Liver (tissue), 9 donors: ENCODE data around the gene APEX2. TPM values are rescaled to one million over a fixed set of nuclear protein-coding genes. Genes with fewer than 3 reads are reported as not detected.

Source experiments
- DNase-seq: peaks from one replicate; pipeline ENCODE4 v3.0.0-alpha.2; 2017; ENCODE audit warnings: low spot score
- H3K27ac ChIP-seq, 2 donors: one replicate each; pipeline ENCODE4 v1.7.0; 2013; ENCODE audit warnings: inconsistent platforms in 2 of 2, low read length in 2 of 2, control low read depth in 1 of 2, low read depth in 1 of 2, mild to moderate bottlenecking in 1 of 2
- H3K27me3 ChIP-seq, 4 donors: one replicate each; pipeline versions ENCODE4 v1.6.1 to v1.7.0; 2013; ENCODE audit warnings: low read length in 3 of 4, inconsistent platforms in 1 of 4, mild to moderate bottlenecking in 1 of 4, moderate library complexity in 1 of 4; ENCODE audit not compliant: control insufficient read depth in 4 of 4, insufficient read depth in 4 of 4
- H3K36me3 ChIP-seq, 4 donors: one replicate each; pipeline versions ENCODE4 v1.6.1 to v1.7.0; 2013; ENCODE audit warnings: low read length in 3 of 4, mild to moderate bottlenecking in 3 of 4, low read depth in 1 of 4, moderate library complexity in 1 of 4; ENCODE audit not compliant: control insufficient read depth in 4 of 4, insufficient read depth in 3 of 4
- H3K4me1 ChIP-seq, 4 donors: one replicate each; pipeline versions ENCODE4 v1.6.1 to v1.7.0; 2013; ENCODE audit warnings: low read length in 3 of 4, mild to moderate bottlenecking in 3 of 4, moderate library complexity in 1 of 4; ENCODE audit not compliant: control insufficient read depth in 4 of 4, insufficient read depth in 4 of 4
- H3K4me3 ChIP-seq, 3 donors: one replicate each; pipeline versions ENCODE4 v1.6.1 to v1.7.0; 2013; ENCODE audit warnings: low read length in 3 of 3, control low read depth in 1 of 3, low read depth in 1 of 3, mild to moderate bottlenecking in 1 of 3
- H3K9ac ChIP-seq, 2 donors: one replicate each; pipeline ENCODE4 v1.7.0; 2013; ENCODE audit warnings: low read length in 2 of 2, mild to moderate bottlenecking in 2 of 2, moderate library complexity in 2 of 2, control low read depth in 1 of 2, low read depth in 1 of 2
- H3K9me3 ChIP-seq, 4 donors: one replicate each; pipeline versions ENCODE4 v1.6.1 to v1.7.0; 2013; ENCODE audit warnings: low read length in 3 of 4; ENCODE audit not compliant: control insufficient read depth in 4 of 4
- ATF3 ChIP-seq: IDR thresholded peaks from 2 replicates; pipeline ENCODE4 v1.6.1; 2016; ENCODE audit warnings: antibody characterized with exemption
- CTCF ChIP-seq: fragments of 150-350 bp; IDR thresholded peaks from 2 replicates; pipeline ENCODE4 v1.5.1; 2017; ENCODE audit warnings: improper control_type of control experiment, low read depth, low read length; ENCODE audit not compliant: missing input control
- EGR1 ChIP-seq, 2 donors: IDR thresholded peaks; 2 replicates each; pipeline ENCODE4 v1.6.1; 2016 to 2018; ENCODE audit warnings: antibody characterized with exemption in 2 of 2, low read depth in 2 of 2
- FOXA1 ChIP-seq: IDR thresholded peaks from 2 replicates; pipeline ENCODE4 v1.6.1; 2016; ENCODE audit warnings: antibody characterized with exemption
- FOXA2 ChIP-seq: IDR thresholded peaks from 2 replicates; pipeline ENCODE4 v1.6.1; 2016; ENCODE audit warnings: antibody characterized with exemption
- GABPA ChIP-seq, 2 donors: IDR thresholded peaks in 1 of 2; conservative IDR thresholded peaks in 1 of 2; 2 replicates each; pipeline ENCODE4 v1.6.1; 2016; ENCODE audit warnings: antibody characterized with exemption in 2 of 2, mild to moderate bottlenecking in 1 of 2, moderate library complexity in 1 of 2
- HNF4A ChIP-seq, 2 donors: conservative IDR thresholded peaks; 2 replicates each; pipeline ENCODE4 v1.6.1; 2016; ENCODE audit warnings: antibody characterized with exemption in 2 of 2, mild to moderate bottlenecking in 2 of 2
- HNF4G ChIP-seq: IDR thresholded peaks from 2 replicates; pipeline ENCODE4 v1.6.1; 2016; ENCODE audit warnings: antibody characterized with exemption
- JUND ChIP-seq, 2 donors: IDR thresholded peaks; 2 replicates each; pipeline ENCODE4 v1.6.1; 2016; ENCODE audit warnings: antibody characterized with exemption in 2 of 2
- MAX ChIP-seq: IDR thresholded peaks from 2 replicates; pipeline ENCODE4 v1.6.1; 2016; ENCODE audit warnings: antibody characterized with exemption
- NR2F2 ChIP-seq: IDR thresholded peaks from 2 replicates; pipeline ENCODE4 v1.6.1; 2016; ENCODE audit warnings: antibody characterized with exemption
- RAD21 ChIP-seq, 2 donors: IDR thresholded peaks; 2 replicates each; pipeline ENCODE4 v1.6.1; 2016; ENCODE audit warnings: antibody characterized with exemption in 2 of 2, mild to moderate bottlenecking in 2 of 2
- REST ChIP-seq: IDR thresholded peaks from 2 replicates; pipeline ENCODE4 v1.6.1; 2016; ENCODE audit warnings: antibody characterized with exemption, mild to moderate bottlenecking
- RXRA ChIP-seq, 2 donors: IDR thresholded peaks; 2 replicates each; pipeline ENCODE4 v1.6.1; 2017 to 2018; ENCODE audit warnings: antibody characterized with exemption in 2 of 2, mild to moderate bottlenecking in 1 of 2
- SP1 ChIP-seq: IDR thresholded peaks from 2 replicates; pipeline ENCODE4 v1.6.1; 2018; ENCODE audit warnings: antibody characterized with exemption, mild to moderate bottlenecking
- TAF1 ChIP-seq: conservative IDR thresholded peaks from 2 replicates; pipeline ENCODE4 v1.6.1; 2016; ENCODE audit warnings: antibody characterized with exemption, mild to moderate bottlenecking
- YY1 ChIP-seq: IDR thresholded peaks from 2 replicates; pipeline ENCODE4 v1.6.1; 2016; ENCODE audit warnings: antibody characterized with exemption, mild to moderate bottlenecking
- ZBTB33 ChIP-seq: IDR thresholded peaks from 2 replicates; pipeline ENCODE4 v1.6.1; 2016; ENCODE audit warnings: antibody characterized with exemption
- WGBS: extraction: QIAGEN DNeasy Blood & Tissue Kit; methylation state at CpG from one replicate; pipeline ENCODE4 v1.1.7; 2013; 5-methylcytosine and 5-hydroxymethylcytosine counted together
- polyA plus RNA-seq, 2 donors: library from polyadenylated mRNA; stranded (reverse) in 1 of 2; unstranded in 1 of 2; fragments of 200-250 nt in 1 of 2; fragments of >200 nt in 1 of 2; fragmentation: Nextera tagmentation in 1 of 2; extraction: Ambion mirVana in 1 of 2; gene quantifications; one replicate each; pipeline versions ENCODE4 v1.2.1 to v1.2.3, GENCODE V29; 2013 to 2015
- total RNA-seq, 2 donors: library from RNA; depleted of rRNA; stranded (reverse); fragments of >200 nt; gene quantifications; one replicate each; pipeline ENCODE4 v1.2.3, GENCODE V29; 2014
- donor health status: healthy.
- donor health status: healthy.
- donor health status: healthy.
- donor health status: healthy.
- donor health status: healthy.

APEX2 gene
- total and polyA plus RNA-seq, 4 donors, result 5.0 to 8.6 (median 6.7) TPM

GRCh38 chrX:54994668-54995351 lies 5.4 kb upstream of the APEX2 start:
- DNase-seq, result no peak
- no peaks in the 10 kb centered on the region for H3K9me3 ChIP-seq
- H3K27ac ChIP-seq, result peak overlapping the region; percentile 57 to 85
- H3K36me3 ChIP-seq, result no peaks in the 10 kb centered on the region
- H3K4me1 ChIP-seq, result peaks cover 0 to 22% (median 17%) of the 10 kb centered on the region in 4 donors
- H3K27me3 ChIP-seq, result no peaks in the 10 kb centered on the region
- H3K9ac ChIP-seq, result no peak overlapping the region
- H3K4me3 ChIP-seq, result no peak overlapping the region
- TF ChIP-seq FOXA1, result no peak
- peak; percentile 98 for TF ChIP-seq JUND (IDR thresholded peaks at IDR 0.05)
- TF ChIP-seq CTCF, result no peak
- TF ChIP-seq SP1, result peak; percentile 90
- peak in 1 of 2 donors; percentile 33 for TF ChIP-seq EGR1 (IDR thresholded peaks at IDR 0.05; ENCODE audit: low read depth in 2 of 2)
- no peak for TF ChIP-seq GABPA (IDR thresholded peaks at IDR 0.05 in 1 of 2, conservative IDR thresholded peaks at IDR 0.05 in 1 of 2)
- TF ChIP-seq RXRA (IDR thresholded peaks at IDR 0.05), result peak; percentile 97 to 98
- TF ChIP-seq ZBTB33, result peak; percentile 25
- peak; percentile 50 for TF ChIP-seq HNF4G
- no peak for TF ChIP-seq RAD21 (IDR thresholded peaks at IDR 0.05)
- TF ChIP-seq ATF3, result peak; percentile 96
- TF ChIP-seq TAF1, result no peak
- TF ChIP-seq HNF4A (conservative IDR thresholded peaks at IDR 0.05), result peak; percentile 86 to 90
- no peak for TF ChIP-seq FOXA2
- TF ChIP-seq NR2F2, result no peak
- TF ChIP-seq YY1, result peak; percentile 81
- TF ChIP-seq REST, result no peak
- TF ChIP-seq MAX, result peak; percentile 59
- WGBS, result 41% methylated on average over 6 of the region's 6 CpGs
